GM18873 (cell line): Measurements from ENCODE around the gene DDX42.

ENCODE experiments used
- ATAC-seq: cut with Tn5 transposase; IDR thresholded peaks from one replicate; pipeline ENCODE4 v1.9.1; 2021; ENCODE audit warnings: mild to moderate bottlenecking, moderate library complexity, moderate number of reproducible peaks; ENCODE audit not compliant: unreplicated experiment, low FRiP score

The DDX42 gene

GRCh38 chr17:63821804-63822203 lies 47.8 kb downstream of the DDX42 start:
- ATAC-seq, result no peak

- no peak for ATAC-seq
Measured at GRCh38 chr17:63822537-63822936, 48.6 kb downstream of the DDX42 start.

- ATAC-seq, result no peak
Measured at GRCh38 chr17:63823659-63824331, 49.8 kb downstream of the DDX42 start.

GRCh38 chr17:63824362-63824761 lies 50.4 kb downstream of the DDX42 start:
- ATAC-seq, result no peak

- no peak for ATAC-seq
Measured at GRCh38 chr17:63826468-63827001, 52.6 kb downstream of the DDX42 start.

- peak; percentile 65 for ATAC-seq
Measured at GRCh38 chr17:63827002-63827800, 53.2 kb downstream of the DDX42 start, which contains the start of the genes FTSJ3 and PSMC5. Gene FTSJ3 (minus strand): TSS chr17:63827663. CDS start chr17:63826902, 761 bp downstream. Gene PSMC5 (plus strand): TSS chr17:63827431. CDS start chr17:63827491, 60 bp downstream.

- ATAC-seq, result no peak
Measured at GRCh38 chr17:63827801-63828221, 53.8 kb downstream of the DDX42 start.

- no peak for ATAC-seq
Measured at GRCh38 chr17:63828936-63829335, 55.0 kb downstream of the DDX42 start.

GRCh38 chr17:63830278-63830677 lies 56.3 kb downstream of the DDX42 start:
- ATAC-seq, result no peak

GRCh38 chr17:63830904-63831491 lies 57.0 kb downstream of the DDX42 start:
- ATAC-seq, result no peak

- no peak for ATAC-seq
Measured at GRCh38 chr17:63831505-63831904, 57.5 kb downstream of the DDX42 start.

- no peak for ATAC-seq
Measured at GRCh38 chr17:63832014-63832413, 58.0 kb downstream of the DDX42 start.

- no peak for ATAC-seq
Measured at GRCh38 chr17:63832455-63832854, 58.5 kb downstream of the DDX42 start.

- ATAC-seq, result no peak
Measured at GRCh38 chr17:63833026-63833740, 59.2 kb downstream of the DDX42 start.

GRCh38 chr17:63833741-63834373 lies 59.9 kb downstream of the DDX42 start:
- ATAC-seq, result no peak

- ATAC-seq, result peak; percentile 44
Measured at GRCh38 chr17:63834431-63835166, 60.6 kb downstream of the DDX42 start.

- ATAC-seq, result no peak
Measured at GRCh38 chr17:63835167-63835720, 61.3 kb downstream of the DDX42 start.

GRCh38 chr17:63836811-63837210 lies 62.8 kb downstream of the DDX42 start:
- no peak for ATAC-seq

- ATAC-seq, result no peak
Measured at GRCh38 chr17:63837480-63837879, 63.5 kb downstream of the DDX42 start.
